SU-DHL-6 (cell line): Measurements from ENCODE around the gene PEX7.

ENCODE experiments used
- H2AFZ ChIP-seq: fragments of 200-600 bp; sonication (generic); 2 replicates; pipeline ENCODE4 v1.6.1; 2014; ENCODE audit warnings: low read depth, mild to moderate bottlenecking, moderate library complexity, mixed read lengths, antibody characterized with exemption, low read length; ENCODE audit not compliant: severe bottlenecking
- H3F3A ChIP-seq: fragments of 200-600 bp; shearing (Covaris generic); 2 replicates; pipeline ENCODE4 v1.6.0; 2016; ENCODE audit warnings: antibody characterized with exemption, mild to moderate bottlenecking; ENCODE audit not compliant: insufficient read depth
- H3K27ac ChIP-seq: fragments of 200-600 bp; sonication (generic); 2 replicates; pipeline ENCODE4 v1.5.1; 2016; ENCODE audit warnings: low read depth, mild to moderate bottlenecking, low read length, moderate library complexity, mixed read lengths
- H3K27me3 ChIP-seq: fragments of 200-600 bp; sonication (generic), shearing (Covaris generic); 2 replicates; pipeline ENCODE4 v1.6.0; 2014; ENCODE audit warnings: mild to moderate bottlenecking, low read length
- H3K36me3 ChIP-seq: fragments of 200-600 bp; sonication (generic); 2 replicates; pipeline ENCODE4 v1.6.1; 2014; ENCODE audit warnings: mild to moderate bottlenecking, low read length, mixed read lengths
- H3K4me2 ChIP-seq: fragments of 300-600, 200-600 bp; shearing (Covaris generic), sonication (generic); 2 replicates; pipeline ENCODE4 v1.6.0; 2014; ENCODE audit warnings: low read length, low read depth, mild to moderate bottlenecking; ENCODE audit not compliant: poor library complexity, severe bottlenecking
- H3K4me3 ChIP-seq: fragments of 200-600 bp; sonication (generic); 2 replicates; pipeline ENCODE4 v1.5.1; 2014; ENCODE audit warnings: antibody characterized with exemption, low read length, mild to moderate bottlenecking, mixed read lengths; ENCODE audit not compliant: insufficient read depth, poor library complexity, severe bottlenecking
- H3K79me2 ChIP-seq: fragments of 200-600 bp; sonication (generic); 2 replicates; pipeline ENCODE4 v1.6.1; 2014; ENCODE audit warnings: mild to moderate bottlenecking, low read length, moderate library complexity; ENCODE audit not compliant: insufficient read depth
- H3K9ac ChIP-seq: fragments of 200-600 bp; sonication (generic); 2 replicates; pipeline ENCODE4 v1.7.0; 2014; ENCODE audit warnings: mild to moderate bottlenecking, low read length
- H3K9me2 ChIP-seq: fragments of 200-600 bp; sonication (generic); replicated peaks from 2 replicates; pipeline ENCODE4 v1.6.1; 2014; ENCODE audit warnings: low read length; ENCODE audit not compliant: insufficient read depth
- H3K9me3 ChIP-seq: fragments of 200-600 bp; sonication (generic); 2 replicates; pipeline ENCODE4 v1.6.1; 2014; ENCODE audit warnings: low read length, mixed read lengths; ENCODE audit not compliant: insufficient read depth
- H4K20me1 ChIP-seq: fragments of 200-600 bp; sonication (generic); 2 replicates; pipeline ENCODE4 v1.6.1; 2014; ENCODE audit warnings: low read depth, mild to moderate bottlenecking, antibody characterized with exemption, low read length, moderate library complexity, mixed read lengths
- EZH2phosphoT487 ChIP-seq: fragments of 200-600 bp; sonication (generic), shearing (Covaris generic); conservative IDR thresholded peaks from 2 replicates; pipeline ENCODE4 v1.6.1; 2018; ENCODE audit warnings: mild to moderate bottlenecking, antibody characterized with exemption, low read length, moderate library complexity, mixed read lengths
- TF ChIP-seq, protein P1 (sequence below): fragments of 200-600 bp; sonication (generic); IDR thresholded peaks from one replicate; pipeline ENCODE4 v1.5.1; 2017; ENCODE audit warnings: antibody characterized with exemption, mild to moderate bottlenecking, low read length, moderate library complexity; ENCODE audit not compliant: insufficient read depth, poor library complexity, severe bottlenecking

The PEX7 gene

DNA sequence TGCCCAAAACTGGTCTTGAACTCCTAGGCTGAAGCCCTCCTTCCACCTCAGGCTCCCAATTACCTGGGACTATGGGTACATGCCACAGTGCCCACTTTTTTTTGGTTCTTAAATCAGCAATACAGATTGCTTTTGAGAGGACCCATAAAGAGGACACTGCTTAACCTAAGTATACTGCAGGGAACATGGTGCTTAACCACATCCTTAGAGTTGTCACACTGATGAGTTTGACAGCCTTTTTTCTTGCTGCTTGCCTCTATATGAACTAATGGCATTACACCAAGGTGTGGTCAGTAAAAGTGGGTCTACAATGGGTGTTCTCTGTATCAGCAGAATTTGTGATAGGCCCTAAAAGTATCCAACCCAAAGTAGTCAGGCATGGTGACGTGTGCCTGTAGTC, 92.6 kb downstream of the PEX7 start:
- Histone ChIP-seq H4K20me1 (no peaks in the 10 kb centered on the region), H3K4me3 (no peak overlapping the region), H3F3A (no peaks in the 10 kb centered on the region), H3K27me3 (no peaks in the 10 kb centered on the region), H3K27ac (no peak overlapping the region), H3K9ac (no peak overlapping the region), H3K4me2 (no peak overlapping the region), H2AFZ (no peak overlapping the region), H3K79me2 (no peaks in the 10 kb centered on the region), H3K9me3 (no peaks in the 10 kb centered on the region), H3K36me3 (no peaks in the 10 kb centered on the region; the same call in 1 of the 2 replicates), H3K9me2 (no peaks in the 10 kb centered on the region)
- no peak for TF ChIP-seq EZH2phosphoT487
- TF ChIP-seq, protein P1, sequence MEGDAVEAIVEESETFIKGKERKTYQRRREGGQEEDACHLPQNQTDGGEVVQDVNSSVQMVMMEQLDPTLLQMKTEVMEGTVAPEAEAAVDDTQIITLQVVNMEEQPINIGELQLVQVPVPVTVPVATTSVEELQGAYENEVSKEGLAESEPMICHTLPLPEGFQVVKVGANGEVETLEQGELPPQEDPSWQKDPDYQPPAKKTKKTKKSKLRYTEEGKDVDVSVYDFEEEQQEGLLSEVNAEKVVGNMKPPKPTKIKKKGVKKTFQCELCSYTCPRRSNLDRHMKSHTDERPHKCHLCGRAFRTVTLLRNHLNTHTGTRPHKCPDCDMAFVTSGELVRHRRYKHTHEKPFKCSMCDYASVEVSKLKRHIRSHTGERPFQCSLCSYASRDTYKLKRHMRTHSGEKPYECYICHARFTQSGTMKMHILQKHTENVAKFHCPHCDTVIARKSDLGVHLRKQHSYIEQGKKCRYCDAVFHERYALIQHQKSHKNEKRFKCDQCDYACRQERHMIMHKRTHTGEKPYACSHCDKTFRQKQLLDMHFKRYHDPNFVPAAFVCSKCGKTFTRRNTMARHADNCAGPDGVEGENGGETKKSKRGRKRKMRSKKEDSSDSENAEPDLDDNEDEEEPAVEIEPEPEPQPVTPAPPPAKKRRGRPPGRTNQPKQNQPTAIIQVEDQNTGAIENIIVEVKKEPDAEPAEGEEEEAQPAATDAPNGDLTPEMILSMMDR, result no peak

DNA sequence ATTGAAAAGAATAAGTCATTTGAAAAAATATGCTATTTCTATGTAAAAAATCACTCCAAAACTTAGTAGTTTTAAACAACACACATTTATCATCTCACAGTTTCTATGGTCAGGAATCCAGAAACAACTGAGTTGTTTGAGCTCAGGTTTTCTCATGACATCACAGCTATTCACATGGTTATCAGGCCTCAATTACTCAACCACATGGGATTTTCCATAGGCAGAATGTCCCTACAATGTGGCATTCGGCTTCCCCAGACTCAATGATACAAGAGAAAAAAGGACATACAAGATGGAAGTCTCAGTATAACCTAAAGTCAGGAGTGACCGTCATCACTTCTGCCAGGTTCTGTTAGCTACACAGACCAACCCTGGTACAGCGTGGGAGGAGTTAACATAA, 96.3 kb downstream of the PEX7 start:
- Histone ChIP-seq H3K4me2 (no peak overlapping the region), H3K4me3 (no peak overlapping the region), H3F3A (no peaks in the 10 kb centered on the region), H4K20me1 (no peaks in the 10 kb centered on the region), H3K9me3 (no peaks in the 10 kb centered on the region), H3K27me3 (no peaks in the 10 kb centered on the region), H3K9me2 (no peaks in the 10 kb centered on the region), H3K36me3 (no peaks in the 10 kb centered on the region; the same call in 1 of the 2 replicates), H3K9ac (no peak overlapping the region), H3K27ac (no peak overlapping the region), H2AFZ (no peak overlapping the region), H3K79me2 (no peaks in the 10 kb centered on the region)
- TF ChIP-seq EZH2phosphoT487, result no peak
- TF ChIP-seq, protein P1, result no peak

DNA sequence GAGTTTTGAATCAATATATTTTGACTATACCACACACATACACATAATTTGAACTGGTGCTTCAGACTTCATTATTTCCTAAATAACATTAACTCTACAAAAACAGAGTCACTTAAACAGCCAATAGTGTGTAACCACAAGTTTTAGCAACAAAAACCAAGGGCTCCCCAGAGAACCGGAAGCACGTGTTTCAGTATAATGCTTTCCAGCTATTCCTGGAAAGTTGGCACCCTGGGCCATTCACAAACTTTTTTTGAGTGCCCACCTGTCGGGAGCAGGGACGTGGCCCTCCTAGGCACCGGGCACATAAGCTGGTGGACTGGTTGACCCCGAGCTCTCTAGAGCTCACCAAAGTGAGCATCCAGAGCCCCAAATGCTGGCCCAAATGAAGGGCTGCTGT, 97.8 kb downstream of the PEX7 start:
- Histone ChIP-seq H2AFZ (no peak overlapping the region), H3K4me2 (no peak overlapping the region), H3K79me2 (no peaks in the 10 kb centered on the region), H3F3A (no peaks in the 10 kb centered on the region), H3K9ac (no peak overlapping the region), H3K36me3 (no peaks in the 10 kb centered on the region), H4K20me1 (no peaks in the 10 kb centered on the region), H3K9me3 (no peaks in the 10 kb centered on the region), H3K27ac (no peak overlapping the region), H3K27me3 (no peaks in the 10 kb centered on the region), H3K4me3 (no peak overlapping the region), H3K9me2 (no peaks in the 10 kb centered on the region)
- TF ChIP-seq, protein P1, result no peak
- TF ChIP-seq EZH2phosphoT487, result no peak
